ENCODE data around the gene CAMK2A. TPM values are rescaled to one million over a fixed set of nuclear protein-coding genes. Genes with fewer than 3 reads are reported as not detected.

Gene CAMK2A
- total RNA-seq, 1 experiment from 2014 or later, result not detected

GRCh38 chr5:150312518-150312917 is 22.9 kb upstream of the CAMK2A start:
- intact Hi-C loops (cut with micrococcal nuclease; ENCODE audit: unreplicated experiment), result no loop called here
- POLR2A ChIA-PET, result no interaction called here
- Mint-ChIP-seq H3K36me3 (ENCODE audit: insufficient read depth, unreplicated experiment) (no peaks in the 10 kb centered on the region), H3K4me1 (ENCODE audit: low read depth, unreplicated experiment) (no peaks in the 10 kb centered on the region), H3K9me3 (ENCODE audit: unreplicated experiment) (no peaks in the 10 kb centered on the region), H3K27me3 (ENCODE audit: insufficient read depth, unreplicated experiment) (no peaks in the 10 kb centered on the region), H3K27ac (ENCODE audit: unreplicated experiment) (no peak overlapping the region), H3K4me3 (ENCODE audit: unreplicated experiment) (no peak overlapping the region)
- TF ChIP-seq, protein P1, sequence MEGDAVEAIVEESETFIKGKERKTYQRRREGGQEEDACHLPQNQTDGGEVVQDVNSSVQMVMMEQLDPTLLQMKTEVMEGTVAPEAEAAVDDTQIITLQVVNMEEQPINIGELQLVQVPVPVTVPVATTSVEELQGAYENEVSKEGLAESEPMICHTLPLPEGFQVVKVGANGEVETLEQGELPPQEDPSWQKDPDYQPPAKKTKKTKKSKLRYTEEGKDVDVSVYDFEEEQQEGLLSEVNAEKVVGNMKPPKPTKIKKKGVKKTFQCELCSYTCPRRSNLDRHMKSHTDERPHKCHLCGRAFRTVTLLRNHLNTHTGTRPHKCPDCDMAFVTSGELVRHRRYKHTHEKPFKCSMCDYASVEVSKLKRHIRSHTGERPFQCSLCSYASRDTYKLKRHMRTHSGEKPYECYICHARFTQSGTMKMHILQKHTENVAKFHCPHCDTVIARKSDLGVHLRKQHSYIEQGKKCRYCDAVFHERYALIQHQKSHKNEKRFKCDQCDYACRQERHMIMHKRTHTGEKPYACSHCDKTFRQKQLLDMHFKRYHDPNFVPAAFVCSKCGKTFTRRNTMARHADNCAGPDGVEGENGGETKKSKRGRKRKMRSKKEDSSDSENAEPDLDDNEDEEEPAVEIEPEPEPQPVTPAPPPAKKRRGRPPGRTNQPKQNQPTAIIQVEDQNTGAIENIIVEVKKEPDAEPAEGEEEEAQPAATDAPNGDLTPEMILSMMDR (IDR thresholded peaks at IDR 0.05; ENCODE audit: insufficient read depth in 1 of 2, low read depth in 1 of 2, low read length in 1 of 2, severe bottlenecking in 1 of 2, unreplicated experiment in 1 of 2), result no peak
- no peaks in the 10 kb centered on the region for H3K36me3 ChIP-seq (ENCODE audit: control insufficient read depth, insufficient read depth, low read length)
- no peaks in the 10 kb centered on the region for H3K9me3 ChIP-seq
- peaks cover 8% of the 10 kb centered on the region; the same call in 1 of the 2 replicates for H3K4me1 ChIP-seq
- CTCF ChIA-PET, result no interaction called here
- no TSS peak for BruUV-seq (replicated peaks)
- no peaks in the 10 kb centered on the region for H3K27me3 ChIP-seq (replicated peaks; ENCODE audit: control insufficient read depth, insufficient read depth, low read length)
- no peak overlapping the region for H3K4me3 ChIP-seq (ENCODE audit: low read depth, low read length)
- DNase-seq, result no peak

- ChIA-PET CTCF (interaction anchor here (0.7 kb wide), 1 partner anchor 96 kb away, joined by 3 read pairs; no protein-coding TSS in a partner anchor), POLR2A (no interaction called here)
- Mint-ChIP-seq H3K4me3 (ENCODE audit: unreplicated experiment) (no peak overlapping the region), H3K27ac (ENCODE audit: unreplicated experiment) (no peak overlapping the region), H3K9me3 (ENCODE audit: unreplicated experiment) (no peaks in the 10 kb centered on the region), H3K27me3 (ENCODE audit: insufficient read depth, unreplicated experiment) (no peaks in the 10 kb centered on the region), H3K36me3 (ENCODE audit: insufficient read depth, unreplicated experiment) (no peaks in the 10 kb centered on the region), H3K4me1 (ENCODE audit: low read depth, unreplicated experiment) (no peaks in the 10 kb centered on the region)
- BruUV-seq (replicated peaks), result no TSS peak
- H3K4me1 ChIP-seq, result no peaks in the 10 kb centered on the region
- H3K9me3 ChIP-seq, result no peaks in the 10 kb centered on the region
- H3K36me3 ChIP-seq (ENCODE audit: control insufficient read depth, insufficient read depth, low read length), result no peaks in the 10 kb centered on the region
- H3K27me3 ChIP-seq (replicated peaks; ENCODE audit: control insufficient read depth, insufficient read depth, low read length), result no peaks in the 10 kb centered on the region
- H3K4me3 ChIP-seq (ENCODE audit: low read depth, low read length), result no peak overlapping the region
- TF ChIP-seq, protein P1 (IDR thresholded peaks at IDR 0.05; ENCODE audit: insufficient read depth in 1 of 2, low read depth in 1 of 2, low read length in 1 of 2, severe bottlenecking in 1 of 2, unreplicated experiment in 1 of 2), result no peak
- no peak for DNase-seq
- intact Hi-C loops (cut with micrococcal nuclease; ENCODE audit: unreplicated experiment), result no loop called here
Measured at GRCh38 chr5:150311015-150311692, 21.6 kb upstream of the CAMK2A start.

GRCh38 chr5:150310246-150310645 is 20.7 kb upstream of the CAMK2A start:
- H3K4me1 ChIP-seq, result no peaks in the 10 kb centered on the region
- H3K4me1 Mint-ChIP-seq (ENCODE audit: low read depth, unreplicated experiment), result no peaks in the 10 kb centered on the region

More at GRCh38 chr5:150310246-150310645, 20.7 kb upstream of the CAMK2A start:
- ChIA-PET POLR2A (no interaction called here), CTCF (no interaction called here)
- no peaks in the 10 kb centered on the region for H3K27me3 Mint-ChIP-seq (ENCODE audit: insufficient read depth, unreplicated experiment)
- TF ChIP-seq, protein P1 (IDR thresholded peaks at IDR 0.05; ENCODE audit: insufficient read depth in 1 of 2, low read depth in 1 of 2, low read length in 1 of 2, severe bottlenecking in 1 of 2, unreplicated experiment in 1 of 2), result no peak
- no peak overlapping the region for H3K4me3 ChIP-seq (ENCODE audit: low read depth, low read length)
- no peaks in the 10 kb centered on the region for H3K36me3 ChIP-seq (ENCODE audit: control insufficient read depth, insufficient read depth, low read length)
- DNase-seq, result no peak
- no peaks in the 10 kb centered on the region for H3K9me3 ChIP-seq
- H3K9me3 Mint-ChIP-seq (ENCODE audit: unreplicated experiment), result no peaks in the 10 kb centered on the region
- intact Hi-C loops (cut with micrococcal nuclease; ENCODE audit: unreplicated experiment), result no loop called here
- BruUV-seq (replicated peaks), result no TSS peak
- H3K27me3 ChIP-seq (replicated peaks; ENCODE audit: control insufficient read depth, insufficient read depth, low read length), result no peaks in the 10 kb centered on the region
- H3K4me3 Mint-ChIP-seq (ENCODE audit: unreplicated experiment), result no peak overlapping the region
- no peak overlapping the region for H3K27ac Mint-ChIP-seq (ENCODE audit: unreplicated experiment)
- H3K36me3 Mint-ChIP-seq (ENCODE audit: insufficient read depth, unreplicated experiment), result no peaks in the 10 kb centered on the region
